Panc1 (cell line): Measurements from ENCODE around the gene LHX4. TPM values are rescaled to one million over a fixed set of nuclear protein-coding genes. Genes with fewer than 3 reads are reported as not detected.

Experiments
- ATAC-seq: fragments of 200-7000 bp; cut with Tn5 transposase; 2 replicates; pipeline ENCODE4 v1.9.1; 2020; ENCODE audit warnings: mild to moderate bottlenecking, moderate library complexity
- BruUV-seq: library from RNA; stranded (reverse); fragments of 400-500 nt; replicated peaks from 2 replicates; lab custom pipeline; 2021; lab: Mats Ljungman, UMichigan
- CTCF ChIA-PET: fragments of 300-600 bp; sonication (Branson Sonifier 250); formaldehyde crosslinking; loops from one replicate; lab custom pipeline; 2022; ENCODE audit warnings: antibody characterized with exemption; lab: Charles Lee
- POLR2A ChIA-PET: fragments of 300-600 bp; sonication (Branson Sonifier 250); formaldehyde crosslinking; loops from one replicate; lab custom pipeline; 2022; ENCODE audit warnings: antibody characterized with exemption; lab: Charles Lee
- DNase-seq: peaks from one replicate; pipeline ENCODE4 v3.0.0-alpha.2; 2010; ENCODE audit warnings: low read depth, low spot score
- H3K27ac ChIP-seq: 2 replicates; pipeline ENCODE4 v1.5.1; 2011; ENCODE audit warnings: mild to moderate bottlenecking, low read length, inconsistent platforms
- H3K27me3 ChIP-seq: fragments of 200-500 bp; sonication (Bioruptor generic); 2 replicates; pipeline ENCODE4 v1.6.0; 2014; ENCODE audit warnings: low read length, inconsistent platforms; ENCODE audit not compliant: control insufficient read depth, insufficient read depth
- H3K36me3 ChIP-seq: fragments of 200-500 bp; sonication (Bioruptor generic); 2 replicates; pipeline ENCODE4 v1.5.1; 2014; ENCODE audit warnings: inconsistent platforms, mild to moderate bottlenecking, low read length, moderate library complexity; ENCODE audit not compliant: control insufficient read depth, insufficient read depth
- H3K4me1 ChIP-seq: 2 replicates; pipeline ENCODE4 v1.5.1; 2011; ENCODE audit warnings: inconsistent platforms, mild to moderate bottlenecking, low read length, moderate library complexity; ENCODE audit not compliant: control insufficient read depth, insufficient read depth
- H3K4me3 ChIP-seq, 2 experiments: 2 replicates each; pipeline ENCODE4 v1.5.1; 2011 to 2012; ENCODE audit warnings: low read depth in 2 of 2, low read length in 2 of 2, mild to moderate bottlenecking in 2 of 2, inconsistent platforms in 1 of 2, moderate library complexity in 1 of 2
- H3K9me3 ChIP-seq: fragments of 200-500 bp; sonication (Bioruptor generic); 2 replicates; pipeline ENCODE4 v1.5.1; 2014; ENCODE audit warnings: low read depth, mild to moderate bottlenecking, inconsistent platforms, low read length, moderate library complexity; ENCODE audit not compliant: control insufficient read depth, insufficient read depth
- POLR2AphosphoS5 ChIP-seq: IDR thresholded peaks from 2 replicates; pipeline ENCODE4 v1.6.1; 2012; ENCODE audit warnings: mild to moderate bottlenecking, low read depth, low read length, moderate library complexity
- REST ChIP-seq, 2 experiments: IDR thresholded peaks; 2 replicates each; pipeline ENCODE4 v1.6.1; 2011 to 2012; ENCODE audit warnings: low read depth in 2 of 2, control low read depth in 1 of 2, low read length in 1 of 2, mild to moderate bottlenecking in 1 of 2, moderate library complexity in 1 of 2; ENCODE audit not compliant: insufficient read depth in 1 of 2
- SIN3A ChIP-seq: IDR thresholded peaks from 2 replicates; pipeline ENCODE4 v1.6.1; 2012; ENCODE audit warnings: low read depth, mild to moderate bottlenecking, low read length, moderate library complexity, borderline replicate concordance; ENCODE audit not compliant: insufficient read depth
- TCF7L2 ChIP-seq: IDR thresholded peaks from 2 replicates; pipeline ENCODE4 v1.6.1; 2011; ENCODE audit warnings: mild to moderate bottlenecking, low read depth, low read length, inconsistent platforms
- in situ Hi-C: cut with HindIII; loops from 2 replicates; pipeline ENCODE4 v1.10.0; 2016; ENCODE audit warnings: low sequenced_read_pairs, low pct_unique_long_range_greater_than_20kb
- intact Hi-C: fragments of 100-400 bp; cut with micrococcal nuclease; formaldehyde crosslinking; loops from one replicate; pipeline ENCODE4 v1.10.0; 2022; ENCODE audit not compliant: unreplicated experiment
- total RNA-seq: library from RNA; stranded (reverse); gene quantifications from one replicate; pipeline ENCODE4 v1.2.1, GENCODE V29; 2021; ENCODE audit not compliant: unreplicated experiment
- TF ChIP-seq, protein P1 (sequence below): fragments of 450-650 bp; IDR thresholded peaks from 2 replicates; pipeline ENCODE4 v1.5.1; 2017; ENCODE audit warnings: mild to moderate bottlenecking

The LHX4 gene
- total RNA-seq, 1 experiment from 2014 or later = 0.72 TPM

GRCh38 chr1:180271272-180272255 is 41.5 kb downstream of the LHX4 start:
- BruUV-seq = no TSS peak
- intact Hi-C loops = no loop called here
- POLR2A ChIA-PET = no interaction called here

DNA sequence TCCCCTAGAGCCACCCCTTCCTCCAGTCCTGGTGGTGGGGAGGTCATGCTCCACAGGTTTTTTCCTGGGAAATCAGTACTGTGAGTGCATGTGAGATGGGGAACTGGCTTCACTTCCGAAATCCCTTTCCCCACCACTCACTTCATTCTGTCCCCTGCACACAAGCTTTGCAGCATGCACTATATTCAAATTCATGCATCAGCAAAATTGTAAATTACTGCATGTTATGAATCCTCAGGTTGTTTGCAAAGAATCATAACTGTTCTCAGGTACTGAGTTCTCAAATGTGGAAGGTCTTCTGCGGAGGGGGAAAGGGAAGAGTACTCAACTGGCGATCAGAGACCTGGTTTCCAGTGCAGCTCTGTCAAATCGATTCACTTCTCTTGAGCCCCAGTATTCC is 42.3 kb downstream of the LHX4 start:
- BruUV-seq = no TSS peak
- no peaks in the 10 kb centered on the region for H3K36me3 ChIP-seq
- CTCF ChIA-PET = no interaction called here
- no peak overlapping the region for H3K27ac ChIP-seq
- POLR2A ChIA-PET = no interaction called here
- no peak for DNase-seq
- intact Hi-C loops (no loop called here), in situ Hi-C loops (no loop called here)
- no peak for ATAC-seq
- TF ChIP-seq TCF7L2 = no peak
- no peak for TF ChIP-seq POLR2AphosphoS5
- TF ChIP-seq, protein P1, sequence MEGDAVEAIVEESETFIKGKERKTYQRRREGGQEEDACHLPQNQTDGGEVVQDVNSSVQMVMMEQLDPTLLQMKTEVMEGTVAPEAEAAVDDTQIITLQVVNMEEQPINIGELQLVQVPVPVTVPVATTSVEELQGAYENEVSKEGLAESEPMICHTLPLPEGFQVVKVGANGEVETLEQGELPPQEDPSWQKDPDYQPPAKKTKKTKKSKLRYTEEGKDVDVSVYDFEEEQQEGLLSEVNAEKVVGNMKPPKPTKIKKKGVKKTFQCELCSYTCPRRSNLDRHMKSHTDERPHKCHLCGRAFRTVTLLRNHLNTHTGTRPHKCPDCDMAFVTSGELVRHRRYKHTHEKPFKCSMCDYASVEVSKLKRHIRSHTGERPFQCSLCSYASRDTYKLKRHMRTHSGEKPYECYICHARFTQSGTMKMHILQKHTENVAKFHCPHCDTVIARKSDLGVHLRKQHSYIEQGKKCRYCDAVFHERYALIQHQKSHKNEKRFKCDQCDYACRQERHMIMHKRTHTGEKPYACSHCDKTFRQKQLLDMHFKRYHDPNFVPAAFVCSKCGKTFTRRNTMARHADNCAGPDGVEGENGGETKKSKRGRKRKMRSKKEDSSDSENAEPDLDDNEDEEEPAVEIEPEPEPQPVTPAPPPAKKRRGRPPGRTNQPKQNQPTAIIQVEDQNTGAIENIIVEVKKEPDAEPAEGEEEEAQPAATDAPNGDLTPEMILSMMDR = no peak
- no peak for TF ChIP-seq SIN3A
- TF ChIP-seq REST (IDR thresholded peaks at IDR 0.05; ENCODE audit: insufficient read depth in 1 of 2, low read depth in 2 of 2, low read length in 1 of 2) = no peak
- H3K4me3 ChIP-seq = no peak overlapping the region
- no peaks in the 10 kb centered on the region for H3K27me3 ChIP-seq
- no peaks in the 10 kb centered on the region for H3K9me3 ChIP-seq
- H3K4me1 ChIP-seq = no peaks in the 10 kb centered on the region

More at GRCh38 chr1:180271272-180272255, 41.5 kb downstream of the LHX4 start:
- CTCF ChIA-PET = no interaction called here
- H3K4me1 ChIP-seq = no peaks in the 10 kb centered on the region
- no peak overlapping the region for H3K4me3 ChIP-seq
- DNase-seq (no peak), ATAC-seq (no peak)
- TF ChIP-seq SIN3A (no peak), REST (IDR thresholded peaks at IDR 0.05; ENCODE audit: insufficient read depth in 1 of 2, low read depth in 2 of 2, low read length in 1 of 2) (no peak), TCF7L2 (no peak), POLR2AphosphoS5 (no peak)
- TF ChIP-seq, protein P1 = no peak
- H3K27me3 ChIP-seq = no peaks in the 10 kb centered on the region
- in situ Hi-C loops = no loop called here
- H3K36me3 ChIP-seq = no peaks in the 10 kb centered on the region
- no peaks in the 10 kb centered on the region for H3K9me3 ChIP-seq
- H3K27ac ChIP-seq = no peak overlapping the region
